GM12878 (cell line): ENCODE measurements around the gene UBE2F. TPM values are rescaled to one million over a fixed set of nuclear protein-coding genes. Genes with fewer than 3 reads are reported as not detected.

Experiments
- ATAC-seq: fragments of 200-7000 bp; cut with Tn5 transposase; 3 replicates; pipeline ENCODE4 v1.9.1; 2020; ENCODE audit warnings: mild to moderate bottlenecking, moderate library complexity
- BruUV-seq: library from RNA; stranded (reverse); fragments of 400-500 nt; replicated peaks from 2 replicates; lab custom pipeline; 2021; lab: Mats Ljungman, UMichigan
- CTCF ChIA-PET: fragments of 300-600 bp; sonication (Branson Sonifier 250); formaldehyde crosslinking; extraction: SDS; loops from one replicate; lab custom pipeline; 2021; ENCODE audit warnings: inconsistent platforms; lab: Yijun Ruan, JAX
- POLR2A ChIA-PET: fragments of 350-600 bp; formaldehyde crosslinking; extraction: SDS; loops from one replicate; lab custom pipeline; 2021; ENCODE audit warnings: inconsistent platforms; lab: Charles Lee
- RAD21 ChIA-PET: fragments of 300-600 bp; sonication (Branson Sonifier 250); formaldehyde crosslinking; loops from one replicate; lab custom pipeline; 2023; ENCODE audit warnings: antibody characterized with exemption; ENCODE audit not compliant: unreplicated experiment; lab: Charles Lee
- SMC1A ChIA-PET: fragments of 300-600 bp; sonication (Branson Sonifier 250); formaldehyde crosslinking; loops from one replicate; lab custom pipeline; 2023; ENCODE audit not compliant: unreplicated experiment, uncharacterized antibody; lab: Charles Lee
- DNase-seq: peaks from one replicate; pipeline ENCODE4 v3.0.0-alpha.2; 2011; ENCODE audit warnings: low read depth, low spot score
- FAIRE-seq: peaks from 3 replicates; lab custom pipeline; 2011; peaks lifted over from hg19 to GRCh38; lab: Jason Lieb, UNC
- H2AFZ ChIP-seq: 2 replicates; pipeline ENCODE4 v1.6.0; 2011; ENCODE audit warnings: low read depth, low read length, control low read depth; ENCODE audit not compliant: control insufficient read depth
- H3K27ac ChIP-seq: 2 replicates; pipeline ENCODE4 v1.5.1; 2011; ENCODE audit warnings: control low read depth; ENCODE audit not compliant: control insufficient read depth, insufficient read depth
- H3K27me3 ChIP-seq, 2 experiments: replicated peaks in 1 of 2; 2 replicates each; pipeline versions ENCODE4 v1.6.0 to v1.6.1; 2011; ENCODE audit warnings: low read length in 1 of 2; ENCODE audit not compliant: control insufficient read depth in 2 of 2, insufficient read depth in 2 of 2
- H3K36me3 ChIP-seq, 2 experiments: 2 replicates each; pipeline ENCODE4 v1.5.1; 2011; ENCODE audit warnings: low read length in 1 of 2; ENCODE audit not compliant: control insufficient read depth in 2 of 2, insufficient read depth in 2 of 2
- H3K4me1 ChIP-seq: 2 replicates; pipeline ENCODE4 v1.6.1; 2011; ENCODE audit warnings: mild to moderate bottlenecking, low read length, moderate library complexity, mixed read lengths; ENCODE audit not compliant: control insufficient read depth, insufficient read depth
- H3K4me2 ChIP-seq: 2 replicates; pipeline ENCODE4 v1.6.0; 2011; ENCODE audit warnings: control low read depth; ENCODE audit not compliant: control insufficient read depth, insufficient read depth
- H3K4me3 ChIP-seq: fragments of 200-600 bp; sonication (generic); 2 replicates; pipeline ENCODE4 v1.5.1; 2016
- H3K79me2 ChIP-seq: 2 replicates; pipeline ENCODE4 v1.6.0; 2011; ENCODE audit warnings: low read length; ENCODE audit not compliant: control insufficient read depth, insufficient read depth
- H3K9ac ChIP-seq: 2 replicates; pipeline ENCODE4 v1.8.0; 2011; ENCODE audit warnings: low read length, control low read depth, mixed read lengths; ENCODE audit not compliant: control insufficient read depth, insufficient read depth
- H3K9me3 ChIP-seq: replicated peaks from 3 replicates; pipeline ENCODE4 v1.5.1; 2011; ENCODE audit warnings: mild to moderate bottlenecking, low read length; ENCODE audit not compliant: control insufficient read depth, insufficient read depth
- H4K20me1 ChIP-seq: 2 replicates; pipeline ENCODE4 v1.6.0; 2011; ENCODE audit not compliant: control insufficient read depth, insufficient read depth
- BCLAF1 ChIP-seq: fragments of 450-650 bp; IDR thresholded peaks from 2 replicates; pipeline ENCODE4 v1.6.1; 2017; ENCODE audit warnings: antibody characterized with exemption, mild to moderate bottlenecking, moderate library complexity
- RAD21 ChIP-seq: IDR thresholded peaks from 2 replicates; pipeline ENCODE4 v1.6.1; 2011; ENCODE audit warnings: mild to moderate bottlenecking, low read depth, low read length, moderate library complexity; ENCODE audit not compliant: insufficient read depth
- SMC3 ChIP-seq: IDR thresholded peaks from 2 replicates; pipeline ENCODE4 v1.6.1; 2011; ENCODE audit warnings: low read length, improper control_type of control experiment, borderline replicate concordance
- WGBS: methylation state at CpG from one replicate; pipeline ENCODE4 v1.1.6; 2016; ENCODE audit warnings: low lambda C conversion rate; ENCODE audit not compliant: insufficient replicate concordance, insufficient coverage; ENCODE audit errors: missing lambda C conversion rate; 5-methylcytosine and 5-hydroxymethylcytosine counted together
- in situ Hi-C: fragments of 300-500 bp; cut with MboI; formaldehyde crosslinking; loops from 9 replicates; pipeline ENCODE4 v1.14.3; 2018; ENCODE audit warnings: mixed read lengths
- intact Hi-C: fragments of 100-400 bp; cut with micrococcal nuclease; formaldehyde crosslinking; loops from one replicate; pipeline ENCODE4 v1.14.2; 2022; ENCODE audit not compliant: unreplicated experiment
- polyA plus RNA-seq, 11 experiments: library from polyadenylated mRNA; depleted of rRNA in 4 of 11; unstranded in 6 of 11; stranded (reverse) in 5 of 11; fragments of >200 nt; fragmentation: Nextera tagmentation in 4 of 11; fragmentation: Illumina TruSeq in 1 of 11; extraction: Ambion mirVana in 4 of 11; extraction: Trizol in 1 of 11; gene quantifications; 1 replicate in 1 of 11; 2 replicates in 10 of 11; pipeline versions ENCODE4 v1.2.1 to v1.2.3, GENCODE V29; 2011 to 2016; ENCODE audit warnings: inconsistent platforms in 2 of 11, missing spikeins in 2 of 11, low read depth in 1 of 11
- total RNA-seq, 4 experiments: library from RNA; depleted of rRNA in 3 of 4; stranded (reverse); fragments of >200 nt in 3 of 4; fragmentation: Illumina TruSeq in 1 of 4; extraction: Trizol in 1 of 4; gene quantifications; 2 replicates each; pipeline versions ENCODE4 v1.2.1 to v1.2.3, GENCODE V29; 2013 to 2021
- TF ChIP-seq, protein P1 (sequence below), 3 experiments: IDR thresholded peaks in 2 of 3; conservative IDR thresholded peaks in 1 of 3; 2 replicates each; pipeline ENCODE4 v1.5.1; 2011; ENCODE audit warnings: low read depth in 3 of 3, low read length in 3 of 3, mild to moderate bottlenecking in 3 of 3, control low read depth in 2 of 3, moderate library complexity in 2 of 3, inconsistent platforms in 1 of 3, mixed read lengths in 1 of 3; ENCODE audit not compliant: control insufficient read depth in 2 of 3, insufficient read depth in 1 of 3; ENCODE audit errors: extremely low read depth in 1 of 3

UBE2F gene
- total and polyA plus RNA-seq, 10 of the 15 experiments (the other 5 are each of a cell fraction or from before 2014, with no cell fraction given): 12.3 to 64.4 (median 31.5) TPM

- POLR2A ChIA-PET: no interaction called here
- Histone ChIP-seq H3K4me2 (no peak overlapping the region), H2AFZ (no peak overlapping the region), H3K4me3 (no peak overlapping the region), H3K79me2 (no peaks in the 10 kb centered on the region), H3K27me3 (no peaks in the 10 kb centered on the region), H3K9me3 (no peaks in the 10 kb centered on the region), H3K4me1 (no peaks in the 10 kb centered on the region), H4K20me1 (no peaks in the 10 kb centered on the region), H3K27ac (no peak overlapping the region), H3K36me3 (peaks cover 0 to 3% of the 10 kb centered on the region in 2 experiments; a peak in 2 of 4 replicates), H3K9ac (no peak overlapping the region)
- 75% methylated on average over 4 of the region's 4 CpGs for WGBS
- in situ Hi-C loops (no loop called here), intact Hi-C loops (no loop called here)
- SMC1A ChIA-PET: interaction anchor here (1.3 kb wide), 1 partner anchor 46 kb away, joined by 11 read pairs; no protein-coding TSS in a partner anchor
- ATAC-seq: 0 out of 3 replicates have a peak, but pooled peaks have one; percentile 25
- no TSS peak for BruUV-seq
- TF ChIP-seq SMC3: peak; percentile 22; the same call in 1 of the 2 replicates
- peak; percentile 19; the same call in 1 of the 2 replicates for TF ChIP-seq RAD21
- TF ChIP-seq BCLAF1: no peak
- TF ChIP-seq, protein P1, sequence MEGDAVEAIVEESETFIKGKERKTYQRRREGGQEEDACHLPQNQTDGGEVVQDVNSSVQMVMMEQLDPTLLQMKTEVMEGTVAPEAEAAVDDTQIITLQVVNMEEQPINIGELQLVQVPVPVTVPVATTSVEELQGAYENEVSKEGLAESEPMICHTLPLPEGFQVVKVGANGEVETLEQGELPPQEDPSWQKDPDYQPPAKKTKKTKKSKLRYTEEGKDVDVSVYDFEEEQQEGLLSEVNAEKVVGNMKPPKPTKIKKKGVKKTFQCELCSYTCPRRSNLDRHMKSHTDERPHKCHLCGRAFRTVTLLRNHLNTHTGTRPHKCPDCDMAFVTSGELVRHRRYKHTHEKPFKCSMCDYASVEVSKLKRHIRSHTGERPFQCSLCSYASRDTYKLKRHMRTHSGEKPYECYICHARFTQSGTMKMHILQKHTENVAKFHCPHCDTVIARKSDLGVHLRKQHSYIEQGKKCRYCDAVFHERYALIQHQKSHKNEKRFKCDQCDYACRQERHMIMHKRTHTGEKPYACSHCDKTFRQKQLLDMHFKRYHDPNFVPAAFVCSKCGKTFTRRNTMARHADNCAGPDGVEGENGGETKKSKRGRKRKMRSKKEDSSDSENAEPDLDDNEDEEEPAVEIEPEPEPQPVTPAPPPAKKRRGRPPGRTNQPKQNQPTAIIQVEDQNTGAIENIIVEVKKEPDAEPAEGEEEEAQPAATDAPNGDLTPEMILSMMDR (IDR thresholded peaks at IDR 0.05 in 2 of 3, conservative IDR thresholded peaks at IDR 0.05 in 1 of 3; ENCODE audit: control insufficient read depth in 2 of 3, extremely low read depth in 1 of 3, insufficient read depth in 1 of 3, low read depth in 3 of 3, low read length in 3 of 3): peak in 2 of 3 experiments; percentile 11 to 28; a peak in 2 of 6 replicates
- FAIRE-seq: no peak
- DNase-seq: no peak
- RAD21 ChIA-PET: interaction anchor here (1.7 kb wide), 1 partner anchor 47 kb away, joined by 7 read pairs; no protein-coding TSS in a partner anchor
- CTCF ChIA-PET: interaction anchor here (0.6 to 1.7 kb wide), 8 partner anchors 13 to 158 kb away, joined by 3 to 9 read pairs (median 4); no protein-coding TSS in a partner anchor
These were observed 48.9 kb downstream of the UBE2F start for GRCh38 chr2:238015705-238016104.
